Fibroblast of lung (primary cell): Measurements from ENCODE around the gene LAMTOR4. TPM values are rescaled to one million over a fixed set of nuclear protein-coding genes. Genes with fewer than 3 reads are reported as not detected.

Source experiments
- DNase-seq, 2 donors: peaks; one replicate each; pipeline versions ENCODE4 v3.0.0 to v3.0.0-alpha.2; 2010; ENCODE audit warnings: low read depth in 2 of 2
- H2AFZ ChIP-seq: 2 replicates; pipeline ENCODE4 v1.5.1; 2012; ENCODE audit warnings: low read length, control low read depth, inconsistent platforms
- H3K27ac ChIP-seq: 2 replicates; pipeline ENCODE4 v1.5.1; 2011; ENCODE audit warnings: low read length, control low read depth; ENCODE audit not compliant: insufficient read depth
- H3K27me3 ChIP-seq: 2 replicates; pipeline ENCODE4 v1.5.1; 2011; ENCODE audit warnings: mild to moderate bottlenecking, low read length; ENCODE audit not compliant: control insufficient read depth, insufficient read depth
- H3K36me3 ChIP-seq: 2 replicates; pipeline ENCODE4 v1.5.1; 2011; ENCODE audit warnings: low read length; ENCODE audit not compliant: control insufficient read depth, insufficient read depth
- H3K4me1 ChIP-seq: 2 replicates; pipeline ENCODE4 v1.5.1; 2011; ENCODE audit warnings: low read length; ENCODE audit not compliant: control insufficient read depth, insufficient read depth; ENCODE audit errors: extremely low read depth
- H3K4me2 ChIP-seq: 2 replicates; pipeline ENCODE4 v1.5.1; 2011; ENCODE audit warnings: low read length, control low read depth; ENCODE audit not compliant: insufficient read depth; ENCODE audit errors: extremely low read depth
- H3K4me3 ChIP-seq, 4 experiments: fragments of 200-600 bp in 1 of 4; sonication (generic) in 1 of 4; replicated peaks in 1 of 4; 2 replicates each; pipeline ENCODE4 v1.5.1; 2011 to 2016; ENCODE audit warnings: low read length in 4 of 4, low read depth in 3 of 4, mild to moderate bottlenecking in 3 of 4, control low read depth in 2 of 4, inconsistent platforms in 1 of 4, mixed read lengths in 1 of 4; ENCODE audit not compliant: insufficient read depth in 1 of 4; ENCODE audit errors: control extremely low read depth in 1 of 4
- H3K79me2 ChIP-seq: 2 replicates; pipeline ENCODE4 v1.5.1; 2012; ENCODE audit warnings: mild to moderate bottlenecking, low read length, inconsistent platforms; ENCODE audit not compliant: control insufficient read depth, insufficient read depth
- H3K9ac ChIP-seq: 2 replicates; pipeline ENCODE4 v1.5.1; 2011; ENCODE audit warnings: mild to moderate bottlenecking, low read length, control low read depth; ENCODE audit not compliant: insufficient read depth
- H3K9me3 ChIP-seq: 2 replicates; pipeline ENCODE4 v1.5.1; 2012; ENCODE audit warnings: low read depth, low read length; ENCODE audit not compliant: control insufficient read depth, insufficient read depth
- H4K20me1 ChIP-seq: 2 replicates; pipeline ENCODE4 v1.5.1; 2011; ENCODE audit warnings: low read length; ENCODE audit not compliant: control insufficient read depth, insufficient read depth; ENCODE audit errors: extremely low read depth
- EZH2 ChIP-seq: IDR thresholded peaks from 2 replicates; pipeline ENCODE4 v1.5.1; 2012; ENCODE audit warnings: low read length, control low read depth, mild to moderate bottlenecking; ENCODE audit errors: missing control alignments
- polyA plus RNA-seq, 2 donors: library from polyadenylated mRNA; depleted of rRNA in 1 of 2; stranded (reverse) in 1 of 2; unstranded in 1 of 2; fragments of >200 nt; gene quantifications; 2 replicates each; pipeline ENCODE4 v1.2.1, GENCODE V29; 2011 to 2012; ENCODE audit warnings: missing spikeins in 1 of 2
- total RNA-seq: library from RNA; depleted of rRNA; stranded (reverse); fragments of >200 nt; gene quantifications from 2 replicates; pipeline ENCODE4 v1.2.1, GENCODE V29; 2014
- TF ChIP-seq, protein P1 (sequence below), 2 donors: IDR thresholded peaks in 1 of 2; conservative IDR thresholded peaks in 1 of 2; 1 replicate in 1 of 2; 2 replicates in 1 of 2; pipeline ENCODE4 v1.5.1; 2011 to 2012; ENCODE audit warnings: low read length in 2 of 2, control low read depth in 1 of 2, inconsistent platforms in 1 of 2, low read depth in 1 of 2, mild to moderate bottlenecking in 1 of 2

The LAMTOR4 gene
- total and polyA plus RNA-seq, 2 donors (not counting 1 experiment from before 2014, with no cell fraction given), result 95.0 to 116 TPM

GRCh38 chr7:100167912-100168323 lies 19.2 kb downstream of the LAMTOR4 start:
- Histone ChIP-seq H4K20me1 (no peaks in the 10 kb centered on the region), H3K9ac (no peak overlapping the region), H3K4me2 (peak overlapping the region; percentile 67), H3K27me3 (no peaks in the 10 kb centered on the region), H3K79me2 (no peaks in the 10 kb centered on the region), H3K4me1 (peaks cover 4% of the 10 kb centered on the region), H3K36me3 (no peaks in the 10 kb centered on the region), H2AFZ (peak overlapping the region; percentile 95), H3K4me3 (peak overlapping the region; percentile 56 to 71 (median 64)), H3K27ac (no peak overlapping the region), H3K9me3 (no peaks in the 10 kb centered on the region)
- peak in 1 of 2 donors; percentile 30 for DNase-seq
- TF ChIP-seq, protein P1, sequence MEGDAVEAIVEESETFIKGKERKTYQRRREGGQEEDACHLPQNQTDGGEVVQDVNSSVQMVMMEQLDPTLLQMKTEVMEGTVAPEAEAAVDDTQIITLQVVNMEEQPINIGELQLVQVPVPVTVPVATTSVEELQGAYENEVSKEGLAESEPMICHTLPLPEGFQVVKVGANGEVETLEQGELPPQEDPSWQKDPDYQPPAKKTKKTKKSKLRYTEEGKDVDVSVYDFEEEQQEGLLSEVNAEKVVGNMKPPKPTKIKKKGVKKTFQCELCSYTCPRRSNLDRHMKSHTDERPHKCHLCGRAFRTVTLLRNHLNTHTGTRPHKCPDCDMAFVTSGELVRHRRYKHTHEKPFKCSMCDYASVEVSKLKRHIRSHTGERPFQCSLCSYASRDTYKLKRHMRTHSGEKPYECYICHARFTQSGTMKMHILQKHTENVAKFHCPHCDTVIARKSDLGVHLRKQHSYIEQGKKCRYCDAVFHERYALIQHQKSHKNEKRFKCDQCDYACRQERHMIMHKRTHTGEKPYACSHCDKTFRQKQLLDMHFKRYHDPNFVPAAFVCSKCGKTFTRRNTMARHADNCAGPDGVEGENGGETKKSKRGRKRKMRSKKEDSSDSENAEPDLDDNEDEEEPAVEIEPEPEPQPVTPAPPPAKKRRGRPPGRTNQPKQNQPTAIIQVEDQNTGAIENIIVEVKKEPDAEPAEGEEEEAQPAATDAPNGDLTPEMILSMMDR (conservative IDR thresholded peaks at IDR 0.05 in 1 of 2, IDR thresholded peaks at IDR 0.05 in 1 of 2; ENCODE audit: low read depth in 1 of 2, low read length in 2 of 2), result no peak
- TF ChIP-seq EZH2, result no peak

DNA sequence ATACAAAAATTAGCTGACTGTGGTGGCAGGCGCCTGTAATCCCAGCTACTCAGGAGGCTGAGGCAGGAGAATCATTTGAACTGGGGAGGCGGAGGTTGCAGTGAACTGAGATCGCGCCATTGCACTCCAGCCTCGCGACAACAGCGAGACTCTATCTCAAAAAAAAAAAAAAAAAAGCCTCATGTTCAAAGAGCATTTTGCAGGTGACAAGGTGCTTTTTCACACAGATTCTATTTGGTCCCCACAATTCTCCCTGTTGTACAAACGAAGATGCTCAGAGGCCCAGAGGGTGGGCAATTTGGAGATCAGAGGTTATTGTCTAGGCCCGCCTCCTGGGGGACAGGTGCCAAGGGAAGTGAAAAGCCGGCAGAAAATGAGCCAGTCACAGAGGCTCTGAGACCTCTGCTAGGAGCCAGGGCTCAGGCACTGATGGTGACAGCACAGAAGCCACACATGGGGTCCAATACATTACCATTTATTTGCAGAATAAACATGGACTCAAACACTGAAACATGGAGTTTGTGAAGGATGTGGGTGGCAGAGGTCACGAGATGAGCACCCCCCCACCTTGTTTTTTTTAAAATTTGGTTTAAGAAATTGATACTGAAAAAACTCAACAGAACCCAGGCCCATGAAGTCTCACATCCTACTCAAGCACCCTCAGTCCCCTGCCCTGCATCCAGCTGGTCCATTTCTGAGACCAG lies 20.6 kb downstream of the LAMTOR4 start:
- H2AFZ ChIP-seq, result no peak overlapping the region
- TF ChIP-seq, protein P1 (conservative IDR thresholded peaks at IDR 0.05 in 1 of 2, IDR thresholded peaks at IDR 0.05 in 1 of 2; ENCODE audit: low read depth in 1 of 2, low read length in 2 of 2), result no peak
- TF ChIP-seq EZH2, result no peak
- H3K4me3 ChIP-seq, result no peak overlapping the region
- H3K36me3 ChIP-seq, result no peaks in the 10 kb centered on the region
- peaks cover 4% of the 10 kb centered on the region for H3K4me1 ChIP-seq
- no peak overlapping the region for H3K9ac ChIP-seq
- no peak for DNase-seq
- H3K27ac ChIP-seq, result no peak overlapping the region
- H4K20me1 ChIP-seq, result no peaks in the 10 kb centered on the region
- no peaks in the 10 kb centered on the region for H3K9me3 ChIP-seq
- no peak overlapping the region for H3K4me2 ChIP-seq
- H3K27me3 ChIP-seq, result no peaks in the 10 kb centered on the region
- no peaks in the 10 kb centered on the region for H3K79me2 ChIP-seq

DNA sequence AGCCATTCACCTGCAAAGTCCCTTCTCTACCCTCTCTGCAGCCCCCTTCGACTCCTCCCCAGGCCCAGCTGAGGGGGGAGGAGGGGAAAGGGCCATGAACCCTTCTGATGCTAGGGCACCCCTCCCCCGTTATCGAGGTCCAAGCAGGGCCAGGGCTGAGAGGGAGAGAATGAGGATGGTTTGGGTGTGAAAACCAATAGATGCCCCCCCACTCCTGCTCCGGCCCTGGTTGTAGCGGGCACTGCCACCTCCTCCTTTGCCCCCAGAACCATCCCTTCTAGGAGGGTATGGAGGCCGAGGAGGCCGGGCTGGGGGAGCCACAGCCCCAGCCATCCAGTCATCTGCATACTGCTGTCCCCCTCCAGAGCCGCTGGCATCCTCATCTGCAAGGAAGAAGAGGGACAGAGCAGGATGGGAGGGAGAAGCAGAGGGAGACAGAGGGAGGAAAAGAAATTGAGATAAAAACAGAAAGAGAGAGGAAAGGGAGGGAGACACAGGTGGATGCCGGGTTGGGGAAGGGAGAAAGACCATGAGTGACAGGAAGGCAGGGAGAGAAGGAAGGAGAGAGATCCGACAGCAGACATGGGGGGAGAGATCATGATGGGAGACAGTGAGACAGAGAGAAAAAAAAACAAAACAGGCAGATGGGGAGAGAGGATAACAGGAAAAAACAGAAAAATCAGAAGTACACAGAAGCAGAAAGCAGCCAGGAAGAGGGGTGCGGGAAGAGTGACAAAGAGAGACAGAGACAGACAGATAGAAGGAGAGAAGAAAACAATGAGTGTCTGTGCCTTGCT lies 21.6 kb downstream of the LAMTOR4 start:
- no peaks in the 10 kb centered on the region for H3K27me3 ChIP-seq
- TF ChIP-seq, protein P1 (conservative IDR thresholded peaks at IDR 0.05 in 1 of 2, IDR thresholded peaks at IDR 0.05 in 1 of 2; ENCODE audit: low read depth in 1 of 2, low read length in 2 of 2), result no peak
- no peak for TF ChIP-seq EZH2
- H3K4me1 ChIP-seq, result peaks cover 4% of the 10 kb centered on the region
- no peaks in the 10 kb centered on the region for H3K9me3 ChIP-seq
- H3K79me2 ChIP-seq, result no peaks in the 10 kb centered on the region
- no peak overlapping the region for H3K4me3 ChIP-seq
- DNase-seq, result no peak
- no peaks in the 10 kb centered on the region for H4K20me1 ChIP-seq
- H3K4me2 ChIP-seq, result no peak overlapping the region
- no peak overlapping the region for H3K27ac ChIP-seq
- H2AFZ ChIP-seq, result no peak overlapping the region
- no peak overlapping the region for H3K9ac ChIP-seq
- H3K36me3 ChIP-seq, result no peaks in the 10 kb centered on the region
